Neural cell (in vitro differentiated cells): ENCODE measurements around the gene EFCAB6. TPM values are rescaled to one million over a fixed set of nuclear protein-coding genes. Genes with fewer than 3 reads are reported as not detected.

Source experiments
- H2AFZ ChIP-seq: fragments of 200-600, 300-800 bp; sonication (generic), shearing (Covaris generic); 2 replicates; pipeline ENCODE4 v1.6.0; 2014; ENCODE audit warnings: low read depth, mild to moderate bottlenecking, antibody characterized with exemption, low read length, moderate library complexity
- H3F3A ChIP-seq: fragments of 200-600 bp; shearing (Covaris generic); 2 replicates; pipeline ENCODE4 v1.6.1; 2016; ENCODE audit warnings: mild to moderate bottlenecking, moderate library complexity, mixed read lengths, antibody characterized with exemption, low read length; ENCODE audit not compliant: insufficient read depth, poor library complexity, severe bottlenecking
- H3K27ac ChIP-seq: fragments of 200-600, 300-800 bp; sonication (generic), shearing (Covaris generic); 2 replicates; pipeline ENCODE4 v1.5.1; 2014; ENCODE audit warnings: mild to moderate bottlenecking, low read length, moderate library complexity
- H3K27me3 ChIP-seq: fragments of 300-800, 200-600 bp; sonication (generic), shearing (Covaris generic); 2 replicates; pipeline ENCODE4 v1.6.0; 2014; ENCODE audit warnings: mild to moderate bottlenecking, low read depth, low read length, moderate library complexity; ENCODE audit not compliant: insufficient read depth
- H3K36me3 ChIP-seq: fragments of 300-800, 200-600 bp; sonication (generic), shearing (Covaris generic); 2 replicates; pipeline ENCODE4 v1.5.1; 2014; ENCODE audit warnings: mild to moderate bottlenecking, antibody characterized with exemption, low read length, moderate library complexity; ENCODE audit not compliant: insufficient read depth
- H3K4me2 ChIP-seq: fragments of 300-800, 200-600 bp; sonication (generic), shearing (Covaris generic); 2 replicates; pipeline ENCODE4 v1.6.0; 2014; ENCODE audit warnings: mild to moderate bottlenecking, low read length
- H3K4me3 ChIP-seq: fragments of 300-800, 200-600 bp; sonication (generic), shearing (Covaris generic); 2 replicates; pipeline ENCODE4 v1.5.1; 2014; ENCODE audit warnings: mild to moderate bottlenecking, low read length, moderate library complexity
- H3K79me2 ChIP-seq: fragments of 200-600 bp; shearing (Covaris generic); replicated peaks from 2 replicates; pipeline ENCODE4 v1.6.0; 2014; ENCODE audit warnings: mild to moderate bottlenecking, low read length, moderate library complexity; ENCODE audit not compliant: insufficient read depth
- H3K9ac ChIP-seq: fragments of 300-800, 200-600 bp; sonication (generic), shearing (Covaris generic); 2 replicates; pipeline ENCODE4 v1.6.1; 2016; ENCODE audit warnings: mild to moderate bottlenecking, low read length, mixed read lengths
- H3K9me2 ChIP-seq: fragments of 200-600 bp; shearing (Covaris generic); 2 replicates; pipeline ENCODE4 v1.6.1; 2016; ENCODE audit warnings: mild to moderate bottlenecking, low read length, mixed read lengths; ENCODE audit not compliant: insufficient read depth
- H3K9me3 ChIP-seq: fragments of 200-600, 300-800 bp; sonication (generic), shearing (Covaris generic); 2 replicates; pipeline ENCODE4 v1.6.1; 2016; ENCODE audit warnings: mild to moderate bottlenecking, mixed run types, low read length, moderate library complexity, mixed read lengths
- H4K20me1 ChIP-seq: fragments of 200-600 bp; shearing (Covaris generic); 2 replicates; pipeline ENCODE4 v1.6.1; 2016; ENCODE audit warnings: mild to moderate bottlenecking, mixed run types; ENCODE audit not compliant: insufficient read depth
- EP300 ChIP-seq: fragments of 450-650 bp; conservative IDR thresholded peaks from 2 replicates; pipeline ENCODE4 v1.6.1; 2014; ENCODE audit warnings: antibody characterized with exemption, mild to moderate bottlenecking, moderate library complexity; ENCODE audit not compliant: poor library complexity, severe bottlenecking
- EZH2 ChIP-seq: fragments of 200-600, 300-800 bp; shearing (Covaris generic), sonication (generic); IDR thresholded peaks from 2 replicates; pipeline ENCODE4 v1.6.1; 2014; ENCODE audit warnings: antibody characterized with exemption, low read length, borderline replicate concordance, mild to moderate bottlenecking; ENCODE audit not compliant: insufficient read depth, poor library complexity, severe bottlenecking
- MXI1 ChIP-seq: fragments of 450-650 bp; conservative IDR thresholded peaks from 2 replicates; pipeline ENCODE4 v1.6.1; 2014; ENCODE audit warnings: antibody characterized with exemption, mild to moderate bottlenecking; ENCODE audit not compliant: poor library complexity, severe bottlenecking
- POLR2AphosphoS5 ChIP-seq: IDR thresholded peaks from 2 replicates; pipeline ENCODE4 v1.6.1; 2012
- RAD21 ChIP-seq: fragments of 450-650 bp; conservative IDR thresholded peaks from 2 replicates; pipeline ENCODE4 v1.6.1; 2014; ENCODE audit warnings: antibody characterized with exemption, mild to moderate bottlenecking, moderate library complexity
- SMC3 ChIP-seq: fragments of 450-650 bp; conservative IDR thresholded peaks from 2 replicates; pipeline ENCODE4 v1.6.1; 2014; ENCODE audit warnings: antibody characterized with exemption, mild to moderate bottlenecking, moderate library complexity; ENCODE audit not compliant: poor library complexity
- TAF1 ChIP-seq: IDR thresholded peaks from 2 replicates; pipeline ENCODE4 v1.6.1; 2012; ENCODE audit warnings: low read depth
- polyA plus RNA-seq: library from polyadenylated mRNA; depleted of rRNA; stranded (reverse); fragments of >200 nt; gene quantifications from 2 replicates; pipeline ENCODE4 v1.2.3, GENCODE V29; 2014
- TF ChIP-seq, protein P1 (sequence below): fragments of 450-650 bp; IDR thresholded peaks from 2 replicates; pipeline ENCODE4 v1.5.1; 2014; ENCODE audit warnings: antibody characterized with exemption, mild to moderate bottlenecking, moderate library complexity; ENCODE audit not compliant: poor library complexity, severe bottlenecking
- TF ChIP-seq, protein P2 (sequence below): IDR thresholded peaks from 2 replicates; pipeline ENCODE4 v1.6.1; 2012; ENCODE audit warnings: borderline replicate concordance

EFCAB6 gene
- polyA plus RNA-seq, 1 donor from 2014 or later = 1.4 TPM

DNA sequence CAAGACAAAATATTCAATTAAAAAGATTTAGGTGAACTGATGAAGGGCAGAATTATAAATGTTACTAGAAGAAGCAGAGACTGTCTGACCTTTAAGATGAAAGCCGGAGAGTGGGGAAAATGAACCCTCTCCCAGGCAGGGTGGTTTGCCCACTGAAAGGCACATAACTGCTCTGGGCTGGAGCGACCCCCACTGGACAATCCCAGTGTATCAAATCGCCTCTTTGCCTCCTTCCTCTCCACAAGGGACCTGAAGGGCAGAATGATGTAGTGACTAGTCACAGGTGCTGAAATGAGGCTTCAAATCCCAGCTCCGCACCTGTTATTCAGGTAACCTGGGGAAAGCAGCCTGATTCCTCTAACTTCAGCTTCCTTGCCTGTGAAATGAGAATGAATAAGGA, 69.0 kb downstream of the EFCAB6 start:
- Histone ChIP-seq H3F3A (no peaks in the 10 kb centered on the region), H3K9ac (no peak overlapping the region), H3K4me2 (no peak overlapping the region), H4K20me1 (no peaks in the 10 kb centered on the region), H3K4me3 (no peak overlapping the region), H3K27me3 (no peaks in the 10 kb centered on the region), H3K9me3 (no peaks in the 10 kb centered on the region), H3K36me3 (no peaks in the 10 kb centered on the region), H2AFZ (no peak overlapping the region), H3K9me2 (no peaks in the 10 kb centered on the region), H3K27ac (no peak overlapping the region), H3K79me2 (no peaks in the 10 kb centered on the region)
- TF ChIP-seq TAF1 (no peak), EP300 (no peak), EZH2 (no peak), SMC3 (no peak), POLR2AphosphoS5 (no peak), RAD21 (no peak), MXI1 (no peak)
- TF ChIP-seq, protein P1, sequence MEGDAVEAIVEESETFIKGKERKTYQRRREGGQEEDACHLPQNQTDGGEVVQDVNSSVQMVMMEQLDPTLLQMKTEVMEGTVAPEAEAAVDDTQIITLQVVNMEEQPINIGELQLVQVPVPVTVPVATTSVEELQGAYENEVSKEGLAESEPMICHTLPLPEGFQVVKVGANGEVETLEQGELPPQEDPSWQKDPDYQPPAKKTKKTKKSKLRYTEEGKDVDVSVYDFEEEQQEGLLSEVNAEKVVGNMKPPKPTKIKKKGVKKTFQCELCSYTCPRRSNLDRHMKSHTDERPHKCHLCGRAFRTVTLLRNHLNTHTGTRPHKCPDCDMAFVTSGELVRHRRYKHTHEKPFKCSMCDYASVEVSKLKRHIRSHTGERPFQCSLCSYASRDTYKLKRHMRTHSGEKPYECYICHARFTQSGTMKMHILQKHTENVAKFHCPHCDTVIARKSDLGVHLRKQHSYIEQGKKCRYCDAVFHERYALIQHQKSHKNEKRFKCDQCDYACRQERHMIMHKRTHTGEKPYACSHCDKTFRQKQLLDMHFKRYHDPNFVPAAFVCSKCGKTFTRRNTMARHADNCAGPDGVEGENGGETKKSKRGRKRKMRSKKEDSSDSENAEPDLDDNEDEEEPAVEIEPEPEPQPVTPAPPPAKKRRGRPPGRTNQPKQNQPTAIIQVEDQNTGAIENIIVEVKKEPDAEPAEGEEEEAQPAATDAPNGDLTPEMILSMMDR = no peak
- TF ChIP-seq, protein P2, sequence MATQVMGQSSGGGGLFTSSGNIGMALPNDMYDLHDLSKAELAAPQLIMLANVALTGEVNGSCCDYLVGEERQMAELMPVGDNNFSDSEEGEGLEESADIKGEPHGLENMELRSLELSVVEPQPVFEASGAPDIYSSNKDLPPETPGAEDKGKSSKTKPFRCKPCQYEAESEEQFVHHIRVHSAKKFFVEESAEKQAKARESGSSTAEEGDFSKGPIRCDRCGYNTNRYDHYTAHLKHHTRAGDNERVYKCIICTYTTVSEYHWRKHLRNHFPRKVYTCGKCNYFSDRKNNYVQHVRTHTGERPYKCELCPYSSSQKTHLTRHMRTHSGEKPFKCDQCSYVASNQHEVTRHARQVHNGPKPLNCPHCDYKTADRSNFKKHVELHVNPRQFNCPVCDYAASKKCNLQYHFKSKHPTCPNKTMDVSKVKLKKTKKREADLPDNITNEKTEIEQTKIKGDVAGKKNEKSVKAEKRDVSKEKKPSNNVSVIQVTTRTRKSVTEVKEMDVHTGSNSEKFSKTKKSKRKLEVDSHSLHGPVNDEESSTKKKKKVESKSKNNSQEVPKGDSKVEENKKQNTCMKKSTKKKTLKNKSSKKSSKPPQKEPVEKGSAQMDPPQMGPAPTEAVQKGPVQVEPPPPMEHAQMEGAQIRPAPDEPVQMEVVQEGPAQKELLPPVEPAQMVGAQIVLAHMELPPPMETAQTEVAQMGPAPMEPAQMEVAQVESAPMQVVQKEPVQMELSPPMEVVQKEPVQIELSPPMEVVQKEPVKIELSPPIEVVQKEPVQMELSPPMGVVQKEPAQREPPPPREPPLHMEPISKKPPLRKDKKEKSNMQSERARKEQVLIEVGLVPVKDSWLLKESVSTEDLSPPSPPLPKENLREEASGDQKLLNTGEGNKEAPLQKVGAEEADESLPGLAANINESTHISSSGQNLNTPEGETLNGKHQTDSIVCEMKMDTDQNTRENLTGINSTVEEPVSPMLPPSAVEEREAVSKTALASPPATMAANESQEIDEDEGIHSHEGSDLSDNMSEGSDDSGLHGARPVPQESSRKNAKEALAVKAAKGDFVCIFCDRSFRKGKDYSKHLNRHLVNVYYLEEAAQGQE = no peak

DNA sequence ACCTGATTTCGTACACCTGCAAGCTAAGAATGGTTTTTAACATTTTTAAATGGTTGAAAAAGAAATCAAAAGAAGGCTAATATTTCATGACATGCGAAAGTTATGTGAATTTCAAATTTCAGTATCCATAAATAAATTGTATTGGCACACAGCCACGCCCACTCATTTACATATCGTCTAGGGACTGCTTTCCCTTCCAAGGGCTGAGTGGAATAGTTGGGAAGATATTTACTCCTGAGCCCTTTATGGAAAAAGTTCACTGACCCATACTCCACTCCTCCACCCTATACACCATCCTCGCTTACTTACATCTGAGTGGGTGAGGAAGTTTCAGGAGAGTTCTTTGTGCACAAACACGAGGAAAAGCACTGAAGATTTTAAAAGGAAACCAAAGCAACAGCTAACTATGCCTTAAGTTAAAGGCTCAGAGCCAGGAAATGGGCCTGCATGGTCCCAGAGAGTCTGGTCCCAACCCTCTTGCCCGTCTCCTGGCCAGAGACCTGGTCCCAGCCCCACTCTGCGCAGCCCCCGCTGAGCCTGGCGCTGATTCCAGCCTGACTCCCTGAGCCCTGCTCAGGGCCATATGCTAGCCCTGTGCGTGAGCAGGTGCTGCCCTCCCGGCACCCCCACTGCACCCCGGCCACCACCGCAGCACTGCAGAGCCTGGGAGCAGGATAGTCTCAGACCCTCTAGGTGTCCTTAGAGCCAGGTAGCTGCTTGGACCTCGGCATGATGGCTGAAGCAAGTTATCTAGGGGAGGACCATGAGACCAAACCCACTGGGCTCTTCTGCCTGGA, 69.8 kb downstream of the EFCAB6 start:
- Histone ChIP-seq H3K9me2 (no peaks in the 10 kb centered on the region), H3F3A (no peaks in the 10 kb centered on the region), H3K4me2 (no peak overlapping the region), H2AFZ (no peak overlapping the region), H3K27ac (no peak overlapping the region), H3K36me3 (no peaks in the 10 kb centered on the region), H4K20me1 (no peaks in the 10 kb centered on the region), H3K27me3 (no peaks in the 10 kb centered on the region), H3K79me2 (no peaks in the 10 kb centered on the region), H3K9ac (no peak overlapping the region), H3K9me3 (no peaks in the 10 kb centered on the region), H3K4me3 (no peak overlapping the region)
- TF ChIP-seq RAD21 (no peak), POLR2AphosphoS5 (no peak), EP300 (no peak), SMC3 (no peak), EZH2 (no peak), MXI1 (no peak), TAF1 (no peak)
- TF ChIP-seq, protein P2 = no peak
- TF ChIP-seq, protein P1 = no peak
